K562 (cell line): ENCODE data around the gene FOXD4L3.
"Not testable (repeated sequence)": the region's sequence is repeated elsewhere in the genome, so short reads cannot be mapped to it uniquely, and the experiment has no call there.

Experiments
- ATF4 ChIP-seq: fragments of 450-650 bp; formaldehyde crosslinking; IDR thresholded peaks from 2 replicates; pipeline ENCODE4 v1.4.0; 2022; ENCODE audit warnings: mild to moderate bottlenecking, moderate library complexity
- BMI1 ChIP-seq: fragments of 150-350 bp; IDR thresholded peaks from 2 replicates; pipeline ENCODE4 v1.6.1; 2014; ENCODE audit warnings: low read length
- CTCF ChIP-seq, 3 experiments: IDR thresholded peaks in 2 of 3; conservative IDR thresholded peaks in 1 of 3; 2 replicates each; pipeline ENCODE4 v1.5.1; 2011 to 2012; ENCODE audit warnings: low read length in 3 of 3, mild to moderate bottlenecking in 3 of 3, control low read depth in 2 of 3, improper control_type of control experiment in 1 of 3, inconsistent platforms in 1 of 3, low read depth in 1 of 3, mixed read lengths in 1 of 3, moderate library complexity in 1 of 3; ENCODE audit not compliant: insufficient read depth in 2 of 3
- EP300 ChIP-seq: IDR thresholded peaks from 2 replicates; pipeline ENCODE4 v1.6.1; 2012; ENCODE audit warnings: low read length, improper control_type of control experiment
- ETV6 ChIP-seq, 3 experiments: fragments of 150-350 bp in 1 of 3; sonication (generic) in 1 of 3; formaldehyde crosslinking in 1 of 3; IDR thresholded peaks; 2 replicates each; pipeline versions ENCODE4 v1.6.1 to v1.8.0; 2014 to 2022; ENCODE audit warnings: borderline replicate concordance in 2 of 3, low read depth in 2 of 3, antibody characterized with exemption in 1 of 3, low read length in 1 of 3, mild to moderate bottlenecking in 1 of 3, missing genetic modification reagents in 1 of 3
- FOS ChIP-seq: IDR thresholded peaks from 3 replicates; pipeline ENCODE4 v1.6.1; 2011; ENCODE audit not compliant: insufficient read length; ENCODE audit errors: extremely low read depth
- GABPA ChIP-seq: fragments of 200-800 bp; sonication (Bioruptor generic); conservative IDR thresholded peaks from 2 replicates; pipeline ENCODE4 v1.6.1; 2016; ENCODE audit warnings: low read depth, missing genetic modification characterization, missing compliant biosample characterization
- L3MBTL2 ChIP-seq: fragments of 450-650 bp; IDR thresholded peaks from 2 replicates; pipeline ENCODE4 v1.6.1; 2016; ENCODE audit warnings: mild to moderate bottlenecking, moderate library complexity
- POLR2A ChIP-seq: fragments of 450-650 bp; conservative IDR thresholded peaks from 2 replicates; pipeline ENCODE4 v1.6.1; 2016
- SREBF2 ChIP-seq: sonication (generic); formaldehyde crosslinking; IDR thresholded peaks from 2 replicates; pipeline ENCODE4 v1.4.0; 2020; ENCODE audit warnings: mild to moderate bottlenecking, missing genetic modification reagents
- TCF7 ChIP-seq: sonication (generic); IDR thresholded peaks from 2 replicates; pipeline ENCODE4 v1.6.1; 2016; ENCODE audit warnings: antibody characterized with exemption, borderline replicate concordance

- not testable (repeated sequence) for TF ChIP-seq L3MBTL2; POLR2A; SREBF2 (CRISPR knock-in tag); CTCF (IDR thresholded peaks at IDR 0.05 in 2 of 3, conservative IDR thresholded peaks at IDR 0.05 in 1 of 3; ENCODE audit: insufficient read depth in 2 of 3, low read depth in 1 of 3, low read length in 3 of 3); GABPA (tag); ETV6 (IDR thresholded peaks at IDR 0.05; ENCODE audit: borderline replicate concordance in 1 of 2, low read depth in 2 of 2, low read length in 1 of 2); ETV6 (CRISPR knock-in tag; IDR thresholded peaks at IDR 0.05; ENCODE audit: borderline replicate concordance); TCF7; FOS; ATF4 (CRISPR knock-in tag); EP300; BMI1
Measured at GRCh38 chr9:68338000-68338399, 35.3 kb downstream of the FOXD4L3 start.
